Measurements from ENCODE around the gene PGAM1. TPM values are rescaled to one million over a fixed set of nuclear protein-coding genes. Genes with fewer than 3 reads are reported as not detected.

PGAM1 gene
- total RNA-seq, 1 experiment from 2014 or later, result 497 TPM

DNA sequence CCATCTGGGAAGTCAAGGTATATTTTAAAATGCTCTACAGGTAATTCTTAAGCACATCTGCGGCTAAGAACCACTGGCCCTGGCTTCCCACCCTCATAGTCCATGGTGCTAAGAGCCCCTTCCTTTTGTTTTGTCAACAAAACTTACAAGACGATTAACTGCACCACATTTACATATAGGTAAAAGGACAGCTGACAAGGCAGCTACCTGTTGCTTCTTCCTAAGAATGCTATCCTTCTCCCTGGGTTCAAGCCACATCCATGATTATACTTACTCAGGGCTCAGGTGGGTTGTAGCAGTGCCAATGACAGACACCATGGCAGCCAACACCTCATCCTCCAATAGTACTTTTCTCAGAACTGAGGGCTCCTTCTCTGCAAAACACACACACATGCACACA lies 36.3 kb downstream of the PGAM1 start:
- peaks cover 60 to 74% of the 10 kb centered on the region in 2 experiments for H3K36me3 ChIP-seq (ENCODE audit: control insufficient read depth in 1 of 2, insufficient read depth in 2 of 2, low read length in 2 of 2)
- no peak overlapping the region for H3K4me2 ChIP-seq (ENCODE audit: low read length)
- POLR2A ChIA-PET, result no interaction called here
- H3K9me2 ChIP-seq (ENCODE audit: insufficient read depth), result no peaks in the 10 kb centered on the region
- H2AFZ ChIP-seq (ENCODE audit: low read depth, low read length, poor library complexity, severe bottlenecking), result no peak overlapping the region
- no peaks in the 10 kb centered on the region for H3K27me3 ChIP-seq (ENCODE audit: insufficient read depth, low read length)
- H3K9ac ChIP-seq (ENCODE audit: low read length), result no peak overlapping the region
- H3K4me3 ChIP-seq (replicated peaks in 1 of 2; ENCODE audit: low read depth in 1 of 2, low read length in 2 of 2), result no peak overlapping the region
- RAD21 ChIA-PET (ENCODE audit: low non-redundant PET in 1 of 2, low total read pairs in 2 of 2, uncharacterized antibody in 2 of 2, unreplicated experiment in 2 of 2), result no interaction called here
- H4K20me1 ChIP-seq (ENCODE audit: insufficient read depth), result peaks cover 2% of the 10 kb centered on the region; the same call in 1 of the 2 replicates
- BruUV-seq (replicated peaks), result no TSS peak
- peaks cover 17 to 23% of the 10 kb centered on the region in 2 experiments for H3K4me1 ChIP-seq (ENCODE audit: control insufficient read depth in 1 of 2, insufficient read depth in 2 of 2, low read length in 2 of 2)
- DNase-seq (ENCODE audit: low read depth, low spot score) (no peak), ATAC-seq (no peak)
- TF ChIP-seq YY1 (IDR thresholded peaks at IDR 0.05; ENCODE audit: extremely low read depth, insufficient replicate concordance, low read depth, low read length), result no peak
- no peak for TF ChIP-seq TCF7L2 (IDR thresholded peaks at IDR 0.05; ENCODE audit: borderline replicate concordance, extremely low read depth, insufficient read depth, insufficient read length)
- TF ChIP-seq ZNF274 (IDR thresholded peaks at IDR 0.05; ENCODE audit: low read depth, low read length), result no peak
- no peak for TF ChIP-seq RAD21 (IDR thresholded peaks at IDR 0.05; ENCODE audit: low read depth)
- no peak for TF ChIP-seq POLR2AphosphoS5 (IDR thresholded peaks at IDR 0.05; ENCODE audit: low read depth, low read length)
- TF ChIP-seq, protein P1, sequence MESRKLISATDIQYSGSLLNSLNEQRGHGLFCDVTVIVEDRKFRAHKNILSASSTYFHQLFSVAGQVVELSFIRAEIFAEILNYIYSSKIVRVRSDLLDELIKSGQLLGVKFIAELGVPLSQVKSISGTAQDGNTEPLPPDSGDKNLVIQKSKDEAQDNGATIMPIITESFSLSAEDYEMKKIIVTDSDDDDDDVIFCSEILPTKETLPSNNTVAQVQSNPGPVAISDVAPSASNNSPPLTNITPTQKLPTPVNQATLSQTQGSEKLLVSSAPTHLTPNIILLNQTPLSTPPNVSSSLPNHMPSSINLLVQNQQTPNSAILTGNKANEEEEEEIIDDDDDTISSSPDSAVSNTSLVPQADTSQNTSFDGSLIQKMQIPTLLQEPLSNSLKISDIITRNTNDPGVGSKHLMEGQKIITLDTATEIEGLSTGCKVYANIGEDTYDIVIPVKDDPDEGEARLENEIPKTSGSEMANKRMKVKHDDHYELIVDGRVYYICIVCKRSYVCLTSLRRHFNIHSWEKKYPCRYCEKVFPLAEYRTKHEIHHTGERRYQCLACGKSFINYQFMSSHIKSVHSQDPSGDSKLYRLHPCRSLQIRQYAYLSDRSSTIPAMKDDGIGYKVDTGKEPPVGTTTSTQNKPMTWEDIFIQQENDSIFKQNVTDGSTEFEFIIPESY (IDR thresholded peaks at IDR 0.05; ENCODE audit: extremely low read depth, insufficient replicate concordance, low read length), result no peak
- TF ChIP-seq EZH2 (IDR thresholded peaks at IDR 0.05), result no peak
- TF ChIP-seq ELF1 (IDR thresholded peaks at IDR 0.05; ENCODE audit: borderline replicate concordance, low read depth), result no peak
- TF ChIP-seq SP1 (IDR thresholded peaks at IDR 0.05; ENCODE audit: low read depth), result no peak
- no peak for TF ChIP-seq SIN3A (IDR thresholded peaks at IDR 0.05; ENCODE audit: low read depth)
- TF ChIP-seq EZH2phosphoT487 (IDR thresholded peaks at IDR 0.05; ENCODE audit: borderline replicate concordance), result no peak
- no peak for TF ChIP-seq SRF (IDR thresholded peaks at IDR 0.05; ENCODE audit: low read depth)
- no peak for TF ChIP-seq CEBPB (IDR thresholded peaks at IDR 0.05; ENCODE audit: low read depth)
- H3K27ac ChIP-seq (ENCODE audit: low read depth, low read length), result no peak overlapping the region
- H3K9me3 ChIP-seq (ENCODE audit: control insufficient read depth in 1 of 2, insufficient read depth in 1 of 2, low read depth in 1 of 2, low read length in 2 of 2), result no peaks in the 10 kb centered on the region
- intact Hi-C loops (cut with micrococcal nuclease), result loop anchor here (5.0 kb wide), 1 partner anchor 390 kb away; no protein-coding TSS in a partner anchor
- 0 out of 2 replicates have a peak, but pooled peaks cover 3% of the 10 kb centered on the region for H3K79me2 ChIP-seq (ENCODE audit: insufficient read depth, low read length)
- CTCF ChIA-PET, result no interaction called here
